SJCRH30 (cell line): ENCODE measurements around the gene KPNA1. TPM values are rescaled to one million over a fixed set of nuclear protein-coding genes. Genes with fewer than 3 reads are reported as not detected.
A peak's percentile ranks its signal among the peaks of the same experiment; 100 is the strongest.

Experiments used
- DNase-seq, 2 experiments: peaks; one replicate each; pipeline ENCODE4 v3.0.0-alpha.2; 2015 to 2020
- H3K27ac ChIP-seq: fragments of 250-450 bp; sonication (Bioruptor Pico); 2 replicates; pipeline ENCODE4 v1.5.1; 2020; ENCODE audit warnings: mild to moderate bottlenecking, moderate library complexity
- H3K27me3 ChIP-seq: fragments of 250-450 bp; sonication (Bioruptor Pico); 2 replicates; pipeline ENCODE4 v1.5.1; 2020; ENCODE audit warnings: mild to moderate bottlenecking, moderate library complexity
- H3K36me3 ChIP-seq: fragments of 250-450 bp; sonication (Bioruptor Pico); 2 replicates; pipeline ENCODE4 v1.5.1; 2020; ENCODE audit warnings: mild to moderate bottlenecking, moderate library complexity
- H3K4me1 ChIP-seq: fragments of 250-450 bp; sonication (Bioruptor Pico); 2 replicates; pipeline ENCODE4 v1.5.1; 2020; ENCODE audit warnings: mild to moderate bottlenecking, moderate library complexity
- H3K4me3 ChIP-seq: fragments of 250-450 bp; sonication (Bioruptor Pico); 2 replicates; pipeline ENCODE4 v1.5.1; 2020; ENCODE audit warnings: mild to moderate bottlenecking, moderate library complexity
- H3K9me3 ChIP-seq: fragments of 250-450 bp; sonication (Bioruptor Pico); replicated peaks from 2 replicates; pipeline ENCODE4 v1.5.1; 2020; ENCODE audit warnings: mild to moderate bottlenecking, moderate library complexity
- total RNA-seq: library from RNA; depleted of rRNA; stranded (reverse); fragments of >200 nt; shearing (Covaris generic); gene quantifications from 2 replicates; pipeline ENCODE4 v1.2.3, GENCODE V29; 2014

The KPNA1 gene
- total RNA-seq, 1 experiment from 2014 or later: 43.6 TPM

DNA sequence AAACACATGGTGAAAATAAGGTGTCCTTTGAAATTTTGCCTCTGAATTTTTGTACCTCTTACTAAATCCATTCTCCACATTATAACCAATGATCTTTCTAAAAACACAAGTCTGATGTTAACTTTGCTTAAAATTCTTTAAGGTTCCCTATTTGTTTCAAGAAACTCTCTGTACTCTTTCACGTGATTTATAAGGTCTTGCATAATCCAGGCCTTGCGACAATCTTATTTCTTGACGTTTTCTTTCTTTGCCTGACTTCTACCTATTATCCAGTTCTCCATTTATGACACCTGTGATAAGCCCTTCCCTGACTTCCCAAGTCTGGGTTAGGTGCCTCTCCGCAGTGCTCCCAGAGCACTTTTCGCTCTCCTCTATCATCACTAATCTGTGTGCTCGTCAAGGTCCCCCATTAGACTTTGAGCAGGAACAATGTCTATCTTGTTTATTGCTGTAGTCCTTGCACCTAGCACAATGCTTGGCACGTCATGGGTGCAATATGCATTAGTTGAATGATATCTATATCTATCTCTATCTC is 24.3 kb upstream of the KPNA1 start:
- Histone ChIP-seq H3K4me3 (no peak overlapping the region), H3K27me3 (no peaks in the 10 kb centered on the region), H3K36me3 (no peaks in the 10 kb centered on the region; the same call in 1 of the 2 replicates), H3K9me3 (no peaks in the 10 kb centered on the region), H3K4me1 (no peaks in the 10 kb centered on the region), H3K27ac (no peak overlapping the region)
- DNase-seq: no peak

DNA sequence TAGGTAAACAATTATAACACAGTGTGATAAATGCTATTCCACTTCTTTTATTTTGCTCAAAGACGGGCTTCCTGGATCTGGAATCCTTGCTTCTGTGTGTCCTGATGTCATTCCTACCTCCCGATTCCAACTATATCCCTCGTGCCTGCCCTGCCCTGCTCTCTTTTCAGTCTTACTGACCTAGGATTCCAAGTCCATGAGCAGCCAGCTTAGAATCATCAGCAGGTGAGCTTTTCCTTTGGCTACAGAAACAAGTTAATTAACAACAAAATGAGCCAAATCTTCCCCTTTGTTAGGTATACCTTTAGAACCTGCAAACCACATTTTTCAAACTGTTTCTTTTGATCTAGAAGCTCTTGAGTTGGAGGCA is 21.9 kb upstream of the KPNA1 start:
- no peaks in the 10 kb centered on the region; the same call in 1 of the 2 replicates for H3K36me3 ChIP-seq
- DNase-seq: no peak

DNA sequence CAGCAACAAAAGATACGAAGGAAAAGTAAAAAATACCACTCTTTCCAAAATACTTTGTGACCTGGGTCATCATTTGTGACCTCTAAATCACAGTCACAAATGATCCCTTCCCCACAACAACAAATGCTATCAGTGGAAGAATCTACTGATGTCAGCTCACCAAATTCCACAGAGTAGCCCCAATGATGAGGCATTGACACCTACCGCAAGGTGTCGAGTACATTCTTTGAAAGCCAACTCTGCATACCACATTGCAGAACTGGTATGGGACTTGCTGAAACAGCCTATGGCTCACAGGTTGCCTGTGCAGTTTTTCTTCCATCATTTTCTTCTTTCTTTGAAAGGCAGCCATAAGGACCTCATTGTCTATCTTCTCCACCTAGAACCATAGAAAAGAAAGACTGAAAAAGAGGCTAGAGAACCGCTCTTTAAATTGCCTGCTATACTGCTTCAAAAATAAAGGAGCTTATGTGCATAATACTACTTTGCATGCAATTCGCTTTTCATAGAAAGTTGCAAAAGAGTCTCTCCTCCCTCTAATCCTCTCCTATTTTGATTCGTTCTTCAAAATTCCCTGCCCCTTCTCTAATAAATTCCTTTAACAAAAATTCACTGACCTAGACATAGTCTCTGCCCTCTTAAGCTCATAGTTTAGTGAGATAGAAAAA is 21.4 kb upstream of the KPNA1 start:
- Histone ChIP-seq H3K27me3 (no peaks in the 10 kb centered on the region), H3K4me1 (no peaks in the 10 kb centered on the region), H3K4me3 (no peak overlapping the region), H3K36me3 (no peaks in the 10 kb centered on the region; the same call in 1 of the 2 replicates), H3K9me3 (no peaks in the 10 kb centered on the region), H3K27ac (no peak overlapping the region)
- DNase-seq: no peak

More for the DNA sequence above, 21.9 kb upstream of the KPNA1 start:
- H3K4me3 ChIP-seq: no peak overlapping the region
- H3K4me1 ChIP-seq: no peaks in the 10 kb centered on the region
- H3K27me3 ChIP-seq: no peaks in the 10 kb centered on the region
- no peaks in the 10 kb centered on the region for H3K9me3 ChIP-seq
- no peak overlapping the region for H3K27ac ChIP-seq

DNA sequence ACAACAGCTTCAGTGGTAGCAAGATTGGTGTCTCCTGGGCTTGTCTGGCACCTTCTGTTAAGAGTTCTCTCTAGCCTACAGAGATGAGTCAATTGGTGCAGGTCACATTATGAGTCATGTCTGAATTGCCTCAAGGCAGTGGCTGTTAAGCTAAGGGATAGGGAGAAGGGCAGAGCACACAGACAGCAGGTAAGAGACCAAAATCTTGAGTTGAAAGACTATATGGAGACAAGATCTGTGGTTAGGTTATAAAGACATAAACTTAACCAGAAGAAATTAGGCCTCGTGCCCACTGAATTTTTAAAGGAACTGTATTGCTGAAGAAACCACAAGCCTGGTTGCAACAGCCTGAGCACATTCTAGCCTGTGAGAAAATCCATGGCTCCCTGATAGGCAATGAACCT is 19.2 kb upstream of the KPNA1 start:
- Histone ChIP-seq H3K36me3 (no peaks in the 10 kb centered on the region), H3K4me1 (no peaks in the 10 kb centered on the region), H3K4me3 (no peak overlapping the region), H3K9me3 (no peaks in the 10 kb centered on the region), H3K27me3 (no peaks in the 10 kb centered on the region), H3K27ac (no peak overlapping the region)
- DNase-seq: no peak

- Histone ChIP-seq H3K27me3 (no peaks in the 10 kb centered on the region), H3K4me1 (no peaks in the 10 kb centered on the region), H3K9me3 (no peaks in the 10 kb centered on the region), H3K27ac (no peak overlapping the region), H3K36me3 (no peaks in the 10 kb centered on the region), H3K4me3 (no peak overlapping the region)
- DNase-seq: no peak
Measured at GRCh38 chr3:122533480-122533879, 18.7 kb upstream of the KPNA1 start.

DNA sequence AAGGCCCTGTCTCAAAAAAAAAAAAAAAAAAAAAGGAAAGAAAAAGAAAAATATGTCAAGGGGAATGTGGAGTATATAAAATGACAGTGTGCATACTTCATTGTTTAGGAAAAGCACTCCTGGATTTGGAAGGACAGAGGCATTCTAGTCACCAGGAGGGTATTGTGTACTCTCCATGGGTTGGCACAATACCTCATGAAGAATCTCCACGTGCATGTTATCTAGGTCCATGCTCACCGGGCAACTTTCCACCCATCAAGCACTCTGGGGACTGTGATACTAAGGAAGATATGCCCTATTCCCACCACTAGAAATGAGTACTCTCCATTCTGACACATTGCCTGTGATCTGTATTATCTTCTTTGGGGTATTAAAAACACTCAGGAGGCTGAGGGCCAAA is 15.4 kb upstream of the KPNA1 start:
- Histone ChIP-seq H3K9me3 (no peaks in the 10 kb centered on the region), H3K27me3 (no peaks in the 10 kb centered on the region), H3K36me3 (no peaks in the 10 kb centered on the region), H3K4me3 (no peak overlapping the region), H3K4me1 (no peaks in the 10 kb centered on the region), H3K27ac (no peak overlapping the region)
- DNase-seq: no peak

DNA sequence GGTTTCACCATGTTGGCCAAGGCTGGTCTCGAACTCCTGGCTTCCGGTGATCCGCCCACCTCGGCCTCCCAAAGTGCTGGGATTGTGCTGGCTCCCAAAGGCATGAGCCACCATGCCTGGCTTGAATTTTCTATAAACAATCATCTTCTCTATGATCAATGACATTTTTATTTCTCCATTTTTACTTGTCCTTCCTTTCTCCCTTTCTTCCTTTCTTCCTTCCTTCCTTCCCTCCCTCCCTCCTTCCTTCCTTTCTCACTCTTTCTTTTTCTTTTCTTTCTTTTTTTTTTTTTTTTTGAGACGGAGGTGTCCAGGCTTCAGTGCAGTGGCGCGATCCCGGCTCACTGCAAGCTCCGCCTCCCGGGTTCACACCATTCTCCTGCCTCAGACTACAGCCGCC is 8.6 kb upstream of the KPNA1 start:
- no peaks in the 10 kb centered on the region for H3K27me3 ChIP-seq
- H3K36me3 ChIP-seq: no peaks in the 10 kb centered on the region
- no peak overlapping the region for H3K4me3 ChIP-seq
- no peaks in the 10 kb centered on the region for H3K9me3 ChIP-seq
- DNase-seq: no peak
- H3K4me1 ChIP-seq: no peaks in the 10 kb centered on the region
- no peak overlapping the region for H3K27ac ChIP-seq

DNA sequence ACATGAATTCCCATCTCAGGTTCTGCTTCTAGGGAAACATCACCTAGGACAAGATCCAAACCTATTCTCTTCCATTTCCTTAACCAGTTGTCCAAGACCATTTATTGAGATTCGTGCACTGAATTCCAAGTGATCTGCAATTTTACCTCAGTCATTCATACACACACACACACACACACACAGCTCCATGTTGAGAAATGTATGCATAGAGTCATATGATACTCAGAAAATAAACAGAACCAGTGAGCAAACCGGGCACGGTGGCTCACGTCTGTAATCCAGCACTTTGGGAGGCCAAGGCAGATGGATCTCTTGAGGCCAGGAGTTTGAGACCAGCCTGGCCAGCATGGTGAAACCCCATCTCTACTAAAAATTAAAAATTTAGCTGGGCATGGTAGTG is 6.1 kb upstream of the KPNA1 start:
- Histone ChIP-seq H3K27me3 (no peaks in the 10 kb centered on the region), H3K36me3 (no peaks in the 10 kb centered on the region), H3K4me3 (no peak overlapping the region), H3K4me1 (no peaks in the 10 kb centered on the region), H3K27ac (no peak overlapping the region), H3K9me3 (no peaks in the 10 kb centered on the region)
- peak in 1 of 2 experiments; percentile 5 for DNase-seq

- Histone ChIP-seq H3K27me3 (no peaks in the 10 kb centered on the region), H3K27ac (no peak overlapping the region), H3K4me3 (no peak overlapping the region), H3K36me3 (no peaks in the 10 kb centered on the region), H3K9me3 (no peaks in the 10 kb centered on the region), H3K4me1 (no peaks in the 10 kb centered on the region)
- DNase-seq: no peak
Measured at GRCh38 chr3:122519693-122520092, 5.0 kb upstream of the KPNA1 start.

DNA sequence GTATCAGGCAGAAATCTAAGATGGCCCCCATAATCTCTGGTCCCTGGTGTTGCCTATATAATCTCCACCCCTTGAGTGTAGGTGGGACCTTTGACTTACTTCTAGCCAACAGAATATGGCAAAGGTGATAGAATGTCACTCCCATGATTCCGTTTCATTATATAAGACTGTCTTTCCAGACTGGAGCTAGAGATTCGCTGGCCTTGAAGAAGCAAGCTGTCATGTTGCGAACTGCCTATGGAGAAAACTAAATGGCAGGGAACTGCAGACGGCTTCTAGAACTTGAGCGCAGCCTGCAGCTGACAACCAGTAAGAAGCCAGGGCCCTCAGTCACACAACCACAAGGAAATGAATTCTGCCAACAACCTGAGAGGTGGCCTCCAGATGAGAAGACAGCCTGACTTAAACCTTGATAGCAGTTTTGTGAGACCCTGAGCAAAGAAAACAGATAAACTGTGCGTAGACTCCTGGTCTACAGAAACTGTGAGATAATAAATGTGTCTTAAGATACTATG is 2.2 kb upstream of the KPNA1 start:
- no peak for DNase-seq
- Histone ChIP-seq H3K4me1 (0 out of 2 replicates have a peak, but pooled peaks cover 5% of the 10 kb centered on the region), H3K36me3 (peaks cover 5% of the 10 kb centered on the region), H3K27me3 (no peaks in the 10 kb centered on the region), H3K4me3 (no peak overlapping the region), H3K9me3 (no peaks in the 10 kb centered on the region), H3K27ac (no peak overlapping the region)

DNA sequence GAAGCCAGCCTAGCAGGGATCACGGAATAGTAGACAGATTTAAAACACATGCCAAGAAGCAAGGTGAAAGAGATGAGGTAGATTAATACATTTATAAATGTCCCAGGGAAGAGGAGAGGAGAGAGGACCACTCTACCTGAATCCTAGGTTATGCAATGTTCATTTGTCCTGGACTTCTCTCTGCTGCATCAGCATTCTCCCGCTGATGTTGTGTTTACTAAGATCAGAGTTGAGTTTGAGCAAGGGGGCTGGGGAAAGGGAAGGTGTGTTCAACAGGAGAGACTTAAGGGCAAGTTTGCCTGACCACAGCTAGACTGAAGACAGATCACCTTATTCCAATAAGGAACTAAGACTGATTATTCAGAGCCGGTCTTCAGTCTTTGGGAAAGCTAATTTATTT is 1.1 kb upstream of the KPNA1 start:
- H3K36me3 ChIP-seq: peaks cover 5% of the 10 kb centered on the region
- H3K9me3 ChIP-seq: no peaks in the 10 kb centered on the region
- H3K4me1 ChIP-seq: 0 out of 2 replicates have a peak, but pooled peaks cover 5% of the 10 kb centered on the region
- no peak overlapping the region for H3K4me3 ChIP-seq
- H3K27ac ChIP-seq: no peak overlapping the region
- no peak for DNase-seq
- no peaks in the 10 kb centered on the region for H3K27me3 ChIP-seq

DNA sequence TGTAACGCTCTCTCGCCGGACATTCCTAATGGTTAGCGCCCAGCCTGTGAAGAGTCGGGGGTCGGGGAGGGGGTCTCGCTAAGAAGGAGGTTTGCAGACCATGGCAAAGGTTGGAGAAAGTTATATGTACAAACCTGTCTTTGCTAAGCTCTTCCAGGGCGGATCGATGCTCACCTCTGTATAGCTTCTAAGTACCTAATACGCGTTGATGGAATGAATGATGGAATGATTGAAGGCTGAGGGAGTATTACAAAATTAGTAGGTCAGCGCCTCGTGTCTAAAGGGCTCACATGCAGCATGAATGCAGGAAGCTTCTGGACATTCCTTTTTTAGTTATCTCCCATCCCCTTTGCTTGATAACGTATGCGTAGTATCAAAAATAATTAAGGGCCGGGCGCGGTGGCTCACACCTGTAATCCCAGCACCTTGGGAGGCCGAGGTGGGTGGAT is 305 bp upstream of the KPNA1 start:
- H3K36me3 ChIP-seq: peaks cover 5% of the 10 kb centered on the region
- H3K9me3 ChIP-seq: no peaks in the 10 kb centered on the region
- H3K4me3 ChIP-seq: peak overlapping the region; percentile 99
- H3K4me1 ChIP-seq: 0 out of 2 replicates have a peak, but pooled peaks cover 5% of the 10 kb centered on the region
- no peaks in the 10 kb centered on the region for H3K27me3 ChIP-seq
- no peak for DNase-seq
- peak overlapping the region; percentile 95 for H3K27ac ChIP-seq

DNA sequence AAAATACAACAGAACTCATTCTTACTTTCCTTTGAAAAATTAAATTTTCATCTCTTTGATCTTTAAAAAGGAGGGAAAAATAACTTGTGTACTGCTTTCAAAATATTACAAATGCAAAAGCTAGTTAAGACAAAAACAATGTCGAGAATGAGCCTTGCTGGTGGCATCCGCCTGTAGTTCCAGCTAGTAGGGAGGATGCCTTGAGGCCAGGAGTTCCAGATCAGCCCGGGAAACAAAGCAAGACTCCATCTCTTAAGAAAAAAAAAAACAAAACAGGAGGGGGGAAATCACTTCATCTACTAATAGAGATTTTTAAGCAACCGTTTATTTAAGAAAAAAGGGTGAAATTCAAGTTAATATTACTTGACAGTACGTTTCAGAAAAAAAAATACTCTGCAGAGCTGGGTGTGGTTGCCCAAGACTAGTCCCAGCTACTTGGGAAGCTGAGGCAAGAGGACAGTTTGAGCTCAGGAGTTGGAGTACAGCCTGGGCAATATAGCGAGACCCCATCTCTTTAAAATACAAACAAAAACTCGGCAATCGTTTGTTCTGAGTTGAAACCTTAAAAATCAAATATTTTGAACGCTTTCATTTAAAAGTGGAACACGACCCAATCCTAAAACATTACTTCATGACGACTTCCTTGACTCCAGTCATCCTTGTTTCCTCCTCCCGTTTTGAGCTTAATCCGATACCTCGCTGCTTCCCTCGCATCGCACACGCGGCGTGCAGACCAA is 1.2 kb downstream of the KPNA1 start:
- Histone ChIP-seq H3K4me3 (peak overlapping the region; percentile 99), H3K9me3 (no peaks in the 10 kb centered on the region), H3K36me3 (peaks cover 5% of the 10 kb centered on the region), H3K27ac (peak overlapping the region; percentile 95), H3K27me3 (no peaks in the 10 kb centered on the region), H3K4me1 (0 out of 2 replicates have a peak, but pooled peaks cover 5% of the 10 kb centered on the region)
- DNase-seq: peak in 1 of 2 experiments; percentile 6

DNA sequence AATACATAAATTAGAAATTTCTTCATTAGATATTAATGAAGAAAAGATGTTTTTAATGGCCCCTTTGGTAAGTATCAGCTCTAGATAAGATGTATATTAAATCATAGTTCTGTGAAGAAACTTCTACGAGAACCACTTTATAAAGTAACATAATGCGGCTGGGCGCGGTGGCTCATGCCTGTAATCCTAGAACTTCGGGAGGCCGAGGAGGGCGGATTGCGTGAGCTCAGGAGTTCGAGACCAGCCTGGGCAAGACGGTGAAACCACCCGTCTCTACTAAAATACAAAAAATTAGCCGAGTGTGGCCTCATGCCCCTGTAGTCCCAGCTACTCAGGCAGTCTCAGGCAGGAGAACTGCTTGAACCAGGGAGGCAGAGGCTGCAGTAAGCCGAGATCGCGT is 2.5 kb downstream of the KPNA1 start:
- no peak for DNase-seq
- Histone ChIP-seq H3K4me3 (no peak overlapping the region), H3K27me3 (no peaks in the 10 kb centered on the region), H3K4me1 (0 out of 2 replicates have a peak, but pooled peaks cover 5% of the 10 kb centered on the region), H3K36me3 (peaks cover 9% of the 10 kb centered on the region), H3K9me3 (no peaks in the 10 kb centered on the region), H3K27ac (no peak overlapping the region)

- DNase-seq: no peak
- H3K9me3 ChIP-seq: no peaks in the 10 kb centered on the region
- H3K36me3 ChIP-seq: peaks cover 9% of the 10 kb centered on the region
- H3K27me3 ChIP-seq: no peaks in the 10 kb centered on the region
- no peak overlapping the region for H3K27ac ChIP-seq
- no peak overlapping the region for H3K4me3 ChIP-seq
- 0 out of 2 replicates have a peak, but pooled peaks cover 5% of the 10 kb centered on the region for H3K4me1 ChIP-seq
Measured at GRCh38 chr3:122510878-122511535, 3.7 kb downstream of the KPNA1 start.
